ENCODE data around the gene TFR2.

Gene TFR2

DNA sequence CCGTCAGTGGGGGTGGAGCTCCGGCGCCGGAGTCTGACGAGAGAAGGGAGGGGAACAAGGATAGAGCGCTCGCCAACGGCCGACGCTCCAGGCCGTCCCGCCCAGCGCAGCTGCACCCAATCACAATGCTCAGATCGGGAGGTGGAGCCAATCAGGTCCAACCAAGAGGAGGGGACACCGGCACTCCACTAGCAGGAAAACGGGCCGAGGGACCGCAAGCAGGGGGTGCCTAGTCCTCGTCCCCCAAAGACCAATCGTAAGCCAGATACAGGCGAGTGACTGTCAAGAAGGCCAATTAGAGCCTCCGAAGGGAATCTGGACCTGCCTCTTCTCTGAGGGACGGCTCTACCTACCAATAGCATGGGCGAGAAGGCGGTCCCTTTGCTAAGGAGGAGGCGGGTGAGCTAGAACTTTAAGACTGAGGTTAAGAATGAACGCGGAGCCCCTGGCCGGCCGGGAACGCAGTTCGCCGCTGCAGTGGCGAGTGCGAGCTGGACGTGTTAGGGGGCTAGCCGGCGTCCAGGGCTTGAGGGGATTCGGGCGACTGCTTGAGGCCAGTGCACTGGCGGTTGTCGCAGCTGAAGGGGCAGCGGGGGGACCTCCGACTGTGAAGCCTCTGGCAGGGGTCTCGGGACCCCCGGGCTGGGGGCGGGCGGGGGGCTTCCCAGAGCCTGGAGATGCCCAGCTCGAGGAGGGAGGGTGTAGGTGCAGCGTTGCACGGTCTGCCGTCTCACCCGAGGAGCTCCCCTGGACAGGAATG is 54.9 kb downstream of the TFR2 start, which contains the start of gene FBXO24:
FBXO24 (plus strand) TSS at position 63 of the 760 bp plus-strand sequence; CDS start at position 361, 298 bp downstream.
- peak; percentile 99 for DNase-seq (ENCODE audit: low read depth in 2 of 2)

DNA sequence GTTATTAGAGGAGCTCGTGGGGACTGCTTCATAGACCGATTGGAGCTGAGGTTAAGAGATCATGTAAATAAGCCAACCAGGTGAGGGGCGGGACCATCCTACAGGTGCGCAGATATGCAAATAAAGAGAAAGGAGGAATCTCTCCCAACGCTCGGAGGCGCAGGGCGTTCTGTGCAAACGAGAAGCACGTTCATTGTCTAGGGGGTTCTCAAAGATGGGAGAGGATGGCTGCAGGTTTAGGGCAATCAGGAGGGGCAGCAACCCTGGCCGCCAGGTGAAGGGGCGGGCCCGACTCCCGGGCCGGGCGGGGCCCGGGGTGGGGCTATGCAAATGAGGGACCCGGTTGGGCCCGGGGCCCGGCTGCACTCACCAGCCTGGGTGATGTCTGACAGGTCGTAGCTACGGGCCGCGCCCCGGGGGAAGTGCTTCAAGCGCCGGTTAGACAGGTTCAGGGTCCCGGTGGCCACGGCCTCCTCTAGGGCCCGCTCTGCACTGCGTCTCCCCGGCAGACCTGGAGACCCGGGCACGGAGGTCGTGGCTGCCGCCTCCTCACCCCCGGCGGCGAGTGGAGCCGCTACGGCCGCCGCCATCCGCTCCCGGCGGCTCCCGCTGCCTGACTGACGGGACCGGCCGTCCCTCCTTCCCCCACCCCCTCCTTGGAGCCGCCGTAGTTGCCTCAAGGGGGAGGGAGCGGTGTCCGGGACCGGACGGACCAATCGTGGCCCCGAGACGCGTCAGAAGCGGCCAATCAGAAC is 55.7 kb downstream of the TFR2 start, which contains the start of gene LRCH4:
LRCH4 (minus strand) TSS at position 619 of the 755 bp plus-strand sequence; CDS start at position 590, 29 bp downstream.
- peak in 1 of 2 donors; percentile 27 for DNase-seq (ENCODE audit: low read depth in 2 of 2)

DNA sequence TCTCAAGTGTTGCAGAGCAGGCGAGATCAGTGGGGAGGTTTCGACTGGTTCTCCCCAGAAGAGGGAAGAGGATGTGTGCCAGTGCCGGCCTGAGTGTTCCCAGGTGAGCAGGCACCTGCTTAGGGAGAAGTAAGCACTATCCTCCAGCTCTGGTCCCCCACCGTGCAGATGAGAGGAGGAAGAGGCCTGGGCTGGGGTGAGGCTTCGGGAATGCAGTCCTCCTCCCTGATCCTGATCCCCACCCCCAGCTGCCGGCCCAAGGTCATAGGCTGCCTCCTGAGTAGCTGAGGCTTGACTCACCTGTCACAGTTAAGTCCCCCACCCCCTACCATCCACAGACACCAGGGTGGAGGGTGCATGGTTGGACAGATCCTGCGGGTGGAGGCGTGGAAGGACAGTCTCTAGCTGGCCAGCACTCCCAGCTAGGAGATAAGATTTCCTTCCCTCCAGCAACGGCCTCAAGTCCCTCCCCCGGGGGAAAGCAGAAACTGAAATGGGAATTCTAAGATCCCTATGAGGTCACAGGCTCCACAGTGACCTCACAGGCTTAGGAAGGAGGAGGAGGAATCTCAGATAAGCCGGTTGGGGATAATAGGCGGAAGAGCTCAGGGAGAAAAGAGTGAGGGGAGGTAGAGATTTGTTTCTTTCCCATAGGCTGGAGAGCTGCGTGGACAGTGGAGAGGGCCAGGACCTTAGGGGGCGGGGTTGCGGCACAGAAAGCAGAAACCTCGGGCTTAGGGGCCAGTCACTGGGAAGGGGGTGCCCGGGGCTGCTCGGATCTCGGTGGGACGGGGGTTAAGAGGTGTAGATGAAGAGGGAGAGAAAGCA is 56.5 kb downstream of the TFR2 start:
- DNase-seq (ENCODE audit: low read depth in 2 of 2), result no peak

- DNase-seq (ENCODE audit: low read depth in 2 of 2), result no peak
These were observed 57.2 kb downstream of the TFR2 start for GRCh38 chr7:100584054-100584682.

GRCh38 chr7:100583132-100584053 is 58.0 kb downstream of the TFR2 start:
- peak; percentile 57 to 67 for DNase-seq (ENCODE audit: low read depth in 2 of 2)

GRCh38 chr7:100582650-100583049 is 58.7 kb downstream of the TFR2 start:
- no peak for DNase-seq (ENCODE audit: low read depth in 2 of 2)

GRCh38 chr7:100582041-100582579 is 59.2 kb downstream of the TFR2 start:
- no peak for DNase-seq (ENCODE audit: low read depth in 2 of 2)

- DNase-seq (ENCODE audit: low read depth in 2 of 2), result no peak
These were observed 60.7 kb downstream of the TFR2 start for GRCh38 chr7:100580466-100581283.

- DNase-seq (ENCODE audit: low read depth in 2 of 2), result no peak
These were observed 62.8 kb downstream of the TFR2 start for GRCh38 chr7:100578246-100579183.

- no peak for DNase-seq (ENCODE audit: low read depth in 2 of 2)
These were observed 63.8 kb downstream of the TFR2 start for GRCh38 chr7:100577507-100577906.

- DNase-seq (ENCODE audit: low read depth in 2 of 2), result no peak
These were observed 64.2 kb downstream of the TFR2 start for GRCh38 chr7:100577103-100577502.

DNA sequence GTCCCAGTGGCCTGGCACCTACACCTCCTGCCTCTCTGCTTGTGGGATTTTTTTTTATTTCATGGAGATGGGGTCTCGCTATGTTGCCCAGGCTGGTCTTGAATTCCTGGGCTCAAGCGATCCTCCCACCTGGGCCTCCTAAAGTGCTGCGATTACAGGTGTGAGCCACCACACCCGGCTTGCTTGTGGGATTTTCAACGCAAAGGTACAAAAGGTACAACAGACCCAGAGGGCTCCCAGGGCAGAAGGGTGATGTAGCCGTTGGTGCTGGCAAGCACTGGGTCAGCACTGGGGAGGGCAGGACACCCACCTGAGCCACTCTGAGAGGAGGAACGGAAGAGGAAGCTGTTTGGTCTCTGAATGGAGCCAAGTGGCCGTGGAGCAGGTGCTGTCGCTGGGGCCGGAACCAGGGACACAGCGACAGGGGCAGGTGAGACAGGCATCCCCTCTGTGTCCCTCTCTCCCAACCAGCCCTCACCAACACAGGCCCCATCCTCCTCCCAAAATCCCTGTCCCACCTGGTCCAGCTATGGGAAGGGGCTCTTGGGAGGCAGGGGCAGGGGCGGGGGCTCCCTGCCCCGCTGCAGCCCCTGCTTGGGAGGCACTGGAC is 64.9 kb downstream of the TFR2 start:
- no peak for DNase-seq (ENCODE audit: low read depth in 2 of 2)

DNA sequence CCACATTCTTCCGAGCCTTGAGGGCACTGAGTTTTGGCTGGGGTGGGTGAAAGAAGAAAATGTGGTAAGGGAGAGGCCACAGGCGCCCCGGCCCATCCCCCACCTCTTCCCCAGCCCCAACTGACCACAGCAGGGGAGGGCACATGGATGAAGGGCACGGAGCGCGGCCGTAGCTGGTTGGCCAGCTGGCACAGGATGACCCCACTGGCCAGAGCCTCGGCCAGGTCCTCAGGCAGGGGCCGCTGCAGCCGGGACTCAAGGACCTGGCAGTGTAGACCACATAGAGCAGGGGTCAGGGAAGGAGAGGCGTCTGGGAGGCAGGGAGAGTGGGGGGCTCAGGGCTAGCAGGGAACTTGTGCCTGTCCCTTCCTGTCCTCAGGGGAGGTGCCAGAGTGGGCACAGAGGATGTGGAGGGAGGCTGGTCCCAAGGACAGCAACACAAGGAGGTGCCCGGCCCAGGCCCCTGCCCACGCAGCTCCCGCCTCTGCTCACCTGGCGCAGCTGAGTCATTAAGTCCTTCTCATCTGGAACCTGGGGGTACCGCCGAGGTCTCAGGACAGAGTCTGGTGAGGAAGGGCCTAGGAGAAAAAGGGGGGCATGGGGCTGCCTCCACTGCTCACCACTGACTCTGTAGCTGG is 65.5 kb downstream of the TFR2 start:
- DNase-seq (ENCODE audit: low read depth in 2 of 2), result no peak

DNA sequence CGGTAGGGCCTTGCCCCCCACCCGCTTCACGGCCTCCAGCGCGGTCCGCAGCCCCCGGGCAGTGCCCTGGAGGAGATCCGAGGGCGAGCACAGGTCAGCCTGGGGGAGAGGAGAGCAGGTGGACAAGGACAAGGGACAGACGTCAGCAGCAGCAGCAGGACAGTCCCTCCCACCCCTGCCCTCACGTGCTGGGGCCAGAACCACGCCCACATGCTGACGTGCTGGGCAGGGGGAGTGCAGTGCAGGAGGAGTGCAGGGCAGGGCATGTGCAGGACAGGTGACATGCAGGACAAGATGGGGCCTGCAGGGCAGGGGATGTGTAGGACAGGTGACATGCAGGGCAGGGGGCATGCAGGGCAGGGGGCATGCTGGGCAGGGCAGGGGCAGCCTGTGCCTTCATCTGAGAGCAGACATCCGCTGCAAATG is 66.1 kb downstream of the TFR2 start:
- no peak for DNase-seq (ENCODE audit: low read depth in 2 of 2)

GRCh38 chr7:100574362-100575205 is 66.8 kb downstream of the TFR2 start:
- no peak for DNase-seq (ENCODE audit: low read depth in 2 of 2)

GRCh38 chr7:100573691-100574361 is 67.5 kb downstream of the TFR2 start, which contains the start of gene SAP25:
SAP25 (minus strand) TSS chr7:100573900; CDS start chr7:100573742, 158 bp downstream.
- DNase-seq (ENCODE audit: low read depth in 2 of 2), result no peak

All from stimulated activated CD8-positive, alpha-beta memory T cell treated with anti-CD3 and anti-CD28 coated beads, Interleukin-15, amount 100 ng/mL, for 48 hours (primary cell).